ENCODE results near the gene MAMDC2.

DNA sequence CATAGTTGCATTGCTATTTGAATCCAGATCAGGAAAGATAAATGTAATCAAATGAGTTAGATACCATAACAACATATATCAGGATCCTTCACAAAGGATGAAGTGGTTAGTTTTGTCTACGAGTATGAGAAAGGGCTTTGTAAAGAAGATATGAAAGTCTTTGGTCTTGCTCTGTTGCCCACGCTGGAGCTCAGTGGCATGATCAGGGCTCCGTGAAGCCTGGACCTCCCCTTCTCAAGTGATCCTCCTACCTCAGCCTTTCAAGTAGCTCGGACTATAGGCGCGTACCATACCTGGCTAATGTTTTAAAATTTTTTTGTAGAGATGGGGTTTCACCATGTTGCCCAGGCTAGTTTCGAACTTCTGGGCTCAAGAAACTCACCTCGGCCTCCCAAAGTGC, 217.0 kb downstream of the MAMDC2 start:
- TF ChIP-seq, protein P1, sequence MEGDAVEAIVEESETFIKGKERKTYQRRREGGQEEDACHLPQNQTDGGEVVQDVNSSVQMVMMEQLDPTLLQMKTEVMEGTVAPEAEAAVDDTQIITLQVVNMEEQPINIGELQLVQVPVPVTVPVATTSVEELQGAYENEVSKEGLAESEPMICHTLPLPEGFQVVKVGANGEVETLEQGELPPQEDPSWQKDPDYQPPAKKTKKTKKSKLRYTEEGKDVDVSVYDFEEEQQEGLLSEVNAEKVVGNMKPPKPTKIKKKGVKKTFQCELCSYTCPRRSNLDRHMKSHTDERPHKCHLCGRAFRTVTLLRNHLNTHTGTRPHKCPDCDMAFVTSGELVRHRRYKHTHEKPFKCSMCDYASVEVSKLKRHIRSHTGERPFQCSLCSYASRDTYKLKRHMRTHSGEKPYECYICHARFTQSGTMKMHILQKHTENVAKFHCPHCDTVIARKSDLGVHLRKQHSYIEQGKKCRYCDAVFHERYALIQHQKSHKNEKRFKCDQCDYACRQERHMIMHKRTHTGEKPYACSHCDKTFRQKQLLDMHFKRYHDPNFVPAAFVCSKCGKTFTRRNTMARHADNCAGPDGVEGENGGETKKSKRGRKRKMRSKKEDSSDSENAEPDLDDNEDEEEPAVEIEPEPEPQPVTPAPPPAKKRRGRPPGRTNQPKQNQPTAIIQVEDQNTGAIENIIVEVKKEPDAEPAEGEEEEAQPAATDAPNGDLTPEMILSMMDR (IDR thresholded peaks at IDR 0.05): no peak
- no peak for TF ChIP-seq EZH2 (IDR thresholded peaks at IDR 0.05; ENCODE audit: borderline replicate concordance, insufficient read depth, low read depth, low read length, poor library complexity, severe bottlenecking)

All from B cell (primary cell).